IMR-90 (cell line): ENCODE measurements around the gene SCAF11. TPM values are rescaled to one million over a fixed set of nuclear protein-coding genes. Genes with fewer than 3 reads are reported as not detected.

Experiments
- ATAC-seq: fragments of 200-7000 bp; cut with Tn5 transposase; 2 replicates; pipeline ENCODE4 v1.9.1; 2020; ENCODE audit warnings: low read depth, mild to moderate bottlenecking, moderate library complexity
- BruUV-seq: library from RNA; stranded (reverse); fragments of 400-500 nt; replicated peaks from 2 replicates; lab custom pipeline; 2021; lab: Mats Ljungman, UMichigan
- CTCF ChIA-PET: fragments of 300-600 bp; formaldehyde crosslinking; extraction: SDS; loops from one replicate; lab custom pipeline; 2021; ENCODE audit warnings: antibody characterized with exemption; lab: Yijun Ruan, JAX
- POLR2A ChIA-PET: fragments of 300-600 bp; sonication (Branson Sonifier 250); formaldehyde crosslinking; loops from one replicate; lab custom pipeline; 2022; ENCODE audit warnings: antibody characterized with exemption; ENCODE audit not compliant: unreplicated experiment; lab: Charles Lee
- DNase-seq: peaks from one replicate; pipeline ENCODE4 v3.0.0; 2013
- H2AFZ ChIP-seq: replicated peaks from 2 replicates; pipeline ENCODE3; 2013; ENCODE audit warnings: low read length, mild to moderate bottlenecking; ENCODE audit not compliant: poor library complexity
- H2AK5ac ChIP-seq: 2 replicates; pipeline ENCODE4 v1.6.1; 2013; ENCODE audit warnings: low read depth, low read length, inconsistent platforms
- H2AK9ac ChIP-seq: replicated peaks from 2 replicates; pipeline ENCODE3; 2013; ENCODE audit warnings: mild to moderate bottlenecking, low read depth, low read length, moderate library complexity; ENCODE audit not compliant: poor library complexity
- H2BK120ac ChIP-seq: 2 replicates; pipeline ENCODE4 v1.6.1; 2013; ENCODE audit warnings: low read depth, low read length, inconsistent platforms
- H2BK15ac ChIP-seq: 3 replicates; pipeline ENCODE4 v1.6.1; 2013; ENCODE audit warnings: low read depth, low read length, inconsistent platforms
- H2BK20ac ChIP-seq: 2 replicates; pipeline ENCODE4 v1.6.1; 2013; ENCODE audit warnings: low read depth, mild to moderate bottlenecking, inconsistent platforms, low read length, moderate library complexity
- H2BK5ac ChIP-seq: 2 replicates; pipeline ENCODE4 v1.6.1; 2013; ENCODE audit warnings: mild to moderate bottlenecking, low read depth, low read length, inconsistent platforms; ENCODE audit not compliant: poor library complexity, severe bottlenecking
- H3K14ac ChIP-seq: replicated peaks from 2 replicates; pipeline ENCODE4 v1.6.1; 2013; ENCODE audit warnings: low read depth, low read length, inconsistent platforms
- H3K18ac ChIP-seq: 2 replicates; pipeline ENCODE4 v1.6.1; 2013; ENCODE audit warnings: low read depth, low read length, control low read depth
- H3K23ac ChIP-seq: 2 replicates; pipeline ENCODE4 v1.6.1; 2013; ENCODE audit warnings: low read depth, low read length, inconsistent platforms
- H3K27ac ChIP-seq: 2 replicates; pipeline ENCODE4 v1.5.1; 2013; ENCODE audit warnings: mild to moderate bottlenecking, control low read depth, low read length; ENCODE audit not compliant: insufficient read depth
- H3K27me3 ChIP-seq: 2 replicates; pipeline ENCODE4 v1.6.1; 2013; ENCODE audit warnings: low read length; ENCODE audit not compliant: control insufficient read depth, insufficient read depth
- H3K36me3 ChIP-seq: 2 replicates; pipeline ENCODE4 v1.6.1; 2013; ENCODE audit warnings: low read length, mixed read lengths; ENCODE audit not compliant: control insufficient read depth, insufficient read depth
- H3K4ac ChIP-seq: 2 replicates; pipeline ENCODE4 v1.6.1; 2013; ENCODE audit warnings: low read depth, low read length, inconsistent platforms
- H3K4me1 ChIP-seq: 2 replicates; pipeline ENCODE4 v1.6.1; 2013; ENCODE audit warnings: low read length, mixed read lengths; ENCODE audit not compliant: control insufficient read depth, insufficient read depth
- H3K4me2 ChIP-seq: 2 replicates; pipeline ENCODE4 v1.6.1; 2013; ENCODE audit warnings: low read depth, mild to moderate bottlenecking, control low read depth, low read length, moderate library complexity
- H3K4me3 ChIP-seq: 2 replicates; pipeline ENCODE4 v1.5.1; 2013; ENCODE audit warnings: low read depth, mild to moderate bottlenecking, control low read depth, low read length, moderate library complexity; ENCODE audit not compliant: insufficient read depth
- H3K56ac ChIP-seq: 2 replicates; pipeline ENCODE4 v1.6.1; 2013; ENCODE audit warnings: low read length, inconsistent platforms; ENCODE audit not compliant: insufficient read depth; ENCODE audit errors: extremely low read depth
- H3K79me1 ChIP-seq, 2 experiments: 2 replicates each; pipeline ENCODE4 v1.6.1; 2013; ENCODE audit warnings: low read length in 2 of 2, inconsistent platforms in 1 of 2, low read depth in 1 of 2
- H3K9ac ChIP-seq: 2 replicates; pipeline ENCODE4 v1.6.1; 2013; ENCODE audit warnings: low read depth, low read length, control low read depth
- H3K9me1 ChIP-seq: 2 replicates; pipeline ENCODE4 v1.6.1; 2013; ENCODE audit warnings: low read length, inconsistent platforms; ENCODE audit not compliant: insufficient read depth
- H3K9me3 ChIP-seq: 2 replicates; pipeline ENCODE4 v1.6.1; 2013; ENCODE audit warnings: low read length; ENCODE audit not compliant: control insufficient read depth, insufficient read depth
- H4K20me1 ChIP-seq: 2 replicates; pipeline ENCODE4 v1.6.1; 2013; ENCODE audit warnings: low read length, inconsistent platforms; ENCODE audit not compliant: insufficient read depth
- H4K5ac ChIP-seq: 2 replicates; pipeline ENCODE4 v1.6.1; 2013; ENCODE audit warnings: mild to moderate bottlenecking, low read depth, low read length, control low read depth
- H4K8ac ChIP-seq, 2 experiments: 2 replicates each; pipeline ENCODE4 v1.6.1; 2013; ENCODE audit warnings: low read depth in 2 of 2, low read length in 2 of 2, control low read depth in 1 of 2, inconsistent platforms in 1 of 2
- H4K91ac ChIP-seq: 2 replicates; pipeline ENCODE4 v1.6.1; 2013; ENCODE audit warnings: low read depth, low read length, inconsistent platforms; ENCODE audit not compliant: insufficient read depth
- BHLHE40 ChIP-seq: fragments of 150-350 bp; IDR thresholded peaks from 2 replicates; pipeline ENCODE4 v1.6.1; 2016; ENCODE audit warnings: mild to moderate bottlenecking, low read depth, low read length
- CEBPB ChIP-seq: IDR thresholded peaks from 2 replicates; pipeline ENCODE4 v1.6.1; 2012; ENCODE audit warnings: low read depth, low read length, improper control_type of control experiment
- CHD1 ChIP-seq: IDR thresholded peaks from 2 replicates; pipeline ENCODE4 v1.6.1; 2012; ENCODE audit warnings: low read depth, low read length, improper control_type of control experiment
- CTCF ChIP-seq: conservative IDR thresholded peaks from 2 replicates; pipeline ENCODE4 v1.5.1; 2012; ENCODE audit warnings: mild to moderate bottlenecking, low read depth, low read length, improper control_type of control experiment
- ELK1 ChIP-seq: fragments of 150-350 bp; IDR thresholded peaks from 2 replicates; pipeline ENCODE4 v1.6.1; 2016; ENCODE audit warnings: low read depth, mild to moderate bottlenecking, low read length, moderate library complexity, borderline replicate concordance
- FOS ChIP-seq: fragments of 150-350 bp; IDR thresholded peaks from 2 replicates; pipeline ENCODE4 v1.6.1; 2016; ENCODE audit warnings: low read depth, low read length
- MAFK ChIP-seq: IDR thresholded peaks from 2 replicates; pipeline ENCODE4 v1.6.1; 2012; ENCODE audit warnings: low read depth, low read length, improper control_type of control experiment
- MXI1 ChIP-seq: IDR thresholded peaks from 2 replicates; pipeline ENCODE4 v1.6.1; 2012; ENCODE audit warnings: low read depth, mild to moderate bottlenecking, low read length, moderate library complexity, borderline replicate concordance
- POLR2A ChIP-seq: IDR thresholded peaks from 2 replicates; pipeline ENCODE4 v1.6.1; 2012; ENCODE audit warnings: mild to moderate bottlenecking, low read depth, low read length
- RCOR1 ChIP-seq: IDR thresholded peaks from 2 replicates; pipeline ENCODE4 v1.6.1; 2012; ENCODE audit warnings: mild to moderate bottlenecking, low read length, improper control_type of control experiment; ENCODE audit not compliant: insufficient replicate concordance
- RFX5 ChIP-seq: IDR thresholded peaks from 2 replicates; pipeline ENCODE4 v1.8.0; 2012; ENCODE audit warnings: low read depth, mild to moderate bottlenecking, low read length, moderate library complexity
- WGBS, 2 experiments: methylation state at CpG; one replicate each; pipeline versions ENCODE4 v1.1.5 to v1.1.7; 2013; ENCODE audit warnings: missing lambda C conversion rate in 2 of 2; ENCODE audit not compliant: insufficient read length in 1 of 2; ENCODE audit errors: extremely low coverage in 2 of 2; 5-methylcytosine and 5-hydroxymethylcytosine counted together
- dilution Hi-C: fragments of 300-500 bp; cut with HindIII; formaldehyde crosslinking; loops from one replicate; pipeline ENCODE4 v1.14.3; 2018; ENCODE audit warnings: low sequenced_read_pairs; ENCODE audit not compliant: unreplicated experiment
- in situ Hi-C: fragments of 300-500 bp; cut with MboI; formaldehyde crosslinking; loops from 3 replicates; pipeline ENCODE4 v1.14.3; 2019; ENCODE audit warnings: low sequenced_read_pairs, inconsistent platforms, mixed read lengths
- intact Hi-C: fragments of 100-400 bp; cut with micrococcal nuclease; formaldehyde crosslinking; loops from 2 replicates; pipeline ENCODE4 v1.10.0; 2022
- polyA plus RNA-seq, 3 experiments: library from polyadenylated mRNA; depleted of rRNA; stranded (reverse); fragments of >200 nt; gene quantifications; 2 replicates each; pipeline ENCODE4 v1.2.3, GENCODE V29; 2012; ENCODE audit warnings: low replicate concordance in 1 of 3
- total RNA-seq: library from RNA; depleted of rRNA; stranded (reverse); fragments of >200 nt; gene quantifications from 2 replicates; pipeline ENCODE4 v1.2.3, GENCODE V29; 2012

Gene SCAF11
- total and polyA plus RNA-seq, 2 of the 4 experiments (the other 2 are of a cell fraction): 33.9 to 70.4 TPM

- ChIA-PET CTCF (no interaction called here), POLR2A (no interaction called here)
- dilution Hi-C loops: no loop called here
- peaks cover 14 to 18% of the 10 kb centered on the region in 2 experiments; a peak in 3 of 4 replicates for H3K79me1 ChIP-seq
- no peak for TF ChIP-seq RCOR1
- no peak for TF ChIP-seq MAFK
- TF ChIP-seq CTCF: no peak
- no peak for TF ChIP-seq RFX5
- TF ChIP-seq ELK1: no peak
- no peak for TF ChIP-seq CEBPB
- TF ChIP-seq CHD1: no peak
- TF ChIP-seq BHLHE40: no peak
- no peak for TF ChIP-seq MXI1
- no peak for TF ChIP-seq POLR2A
- TF ChIP-seq FOS: no peak
- H2AK9ac ChIP-seq: no peak overlapping the region
- in situ Hi-C loops: no loop called here
- no peak overlapping the region for H2AK5ac ChIP-seq
- peaks cover 4% of the 10 kb centered on the region; the same call in 1 of the 2 replicates for H3K4me1 ChIP-seq
- intact Hi-C loops: no loop called here
- H4K8ac ChIP-seq: no peak overlapping the region
- H4K20me1 ChIP-seq: no peaks in the 10 kb centered on the region
- no peak overlapping the region for H4K5ac ChIP-seq
- no peak overlapping the region for H3K9ac ChIP-seq
- H2BK20ac ChIP-seq: no peak overlapping the region
- H3K56ac ChIP-seq: no peak overlapping the region
- no peak overlapping the region for H3K23ac ChIP-seq
- ATAC-seq (no peak), DNase-seq (no peak)
- H3K9me3 ChIP-seq: peaks cover 5% of the 10 kb centered on the region
- no peak overlapping the region for H2BK15ac ChIP-seq
- H3K14ac ChIP-seq: no peak overlapping the region
- no peak overlapping the region for H2AFZ ChIP-seq
- WGBS, 2 experiments: 67% methylated on average over 2 of the region's 2 CpGs; no CpG with 5 or more reads in 1 of the 2 experiments
- H2BK120ac ChIP-seq: no peak overlapping the region
- no peak overlapping the region for H4K91ac ChIP-seq
- peaks cover 9% of the 10 kb centered on the region for H3K9me1 ChIP-seq
- no peak overlapping the region for H3K27ac ChIP-seq
- no peak overlapping the region for H3K4ac ChIP-seq
- H3K4me2 ChIP-seq: no peak overlapping the region
- no peak overlapping the region for H3K4me3 ChIP-seq
- no TSS peak for BruUV-seq
- peaks cover 7% of the 10 kb centered on the region; the same call in 1 of the 2 replicates for H3K36me3 ChIP-seq
- H3K18ac ChIP-seq: no peak overlapping the region
- no peak overlapping the region for H2BK5ac ChIP-seq
- H3K27me3 ChIP-seq: no peaks in the 10 kb centered on the region
Observed at GRCh38 chr12:45880533-45880932, 109.8 kb downstream of the SCAF11 start.
